ENCODE measurements around the gene GALNT5.
"Not testable (repeated sequence)": the region's sequence is repeated elsewhere in the genome, so short reads cannot be mapped to it uniquely, and the experiment has no call there.

Gene GALNT5, protein sequence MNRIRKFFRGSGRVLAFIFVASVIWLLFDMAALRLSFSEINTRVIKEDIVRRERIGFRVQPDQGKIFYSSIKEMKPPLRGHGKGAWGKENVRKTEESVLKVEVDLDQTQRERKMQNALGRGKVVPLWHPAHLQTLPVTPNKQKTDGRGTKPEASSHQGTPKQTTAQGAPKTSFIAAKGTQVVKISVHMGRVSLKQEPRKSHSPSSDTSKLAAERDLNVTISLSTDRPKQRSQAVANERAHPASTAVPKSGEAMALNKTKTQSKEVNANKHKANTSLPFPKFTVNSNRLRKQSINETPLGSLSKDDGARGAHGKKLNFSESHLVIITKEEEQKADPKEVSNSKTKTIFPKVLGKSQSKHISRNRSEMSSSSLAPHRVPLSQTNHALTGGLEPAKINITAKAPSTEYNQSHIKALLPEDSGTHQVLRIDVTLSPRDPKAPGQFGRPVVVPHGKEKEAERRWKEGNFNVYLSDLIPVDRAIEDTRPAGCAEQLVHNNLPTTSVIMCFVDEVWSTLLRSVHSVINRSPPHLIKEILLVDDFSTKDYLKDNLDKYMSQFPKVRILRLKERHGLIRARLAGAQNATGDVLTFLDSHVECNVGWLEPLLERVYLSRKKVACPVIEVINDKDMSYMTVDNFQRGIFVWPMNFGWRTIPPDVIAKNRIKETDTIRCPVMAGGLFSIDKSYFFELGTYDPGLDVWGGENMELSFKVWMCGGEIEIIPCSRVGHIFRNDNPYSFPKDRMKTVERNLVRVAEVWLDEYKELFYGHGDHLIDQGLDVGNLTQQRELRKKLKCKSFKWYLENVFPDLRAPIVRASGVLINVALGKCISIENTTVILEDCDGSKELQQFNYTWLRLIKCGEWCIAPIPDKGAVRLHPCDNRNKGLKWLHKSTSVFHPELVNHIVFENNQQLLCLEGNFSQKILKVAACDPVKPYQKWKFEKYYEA

DNA sequence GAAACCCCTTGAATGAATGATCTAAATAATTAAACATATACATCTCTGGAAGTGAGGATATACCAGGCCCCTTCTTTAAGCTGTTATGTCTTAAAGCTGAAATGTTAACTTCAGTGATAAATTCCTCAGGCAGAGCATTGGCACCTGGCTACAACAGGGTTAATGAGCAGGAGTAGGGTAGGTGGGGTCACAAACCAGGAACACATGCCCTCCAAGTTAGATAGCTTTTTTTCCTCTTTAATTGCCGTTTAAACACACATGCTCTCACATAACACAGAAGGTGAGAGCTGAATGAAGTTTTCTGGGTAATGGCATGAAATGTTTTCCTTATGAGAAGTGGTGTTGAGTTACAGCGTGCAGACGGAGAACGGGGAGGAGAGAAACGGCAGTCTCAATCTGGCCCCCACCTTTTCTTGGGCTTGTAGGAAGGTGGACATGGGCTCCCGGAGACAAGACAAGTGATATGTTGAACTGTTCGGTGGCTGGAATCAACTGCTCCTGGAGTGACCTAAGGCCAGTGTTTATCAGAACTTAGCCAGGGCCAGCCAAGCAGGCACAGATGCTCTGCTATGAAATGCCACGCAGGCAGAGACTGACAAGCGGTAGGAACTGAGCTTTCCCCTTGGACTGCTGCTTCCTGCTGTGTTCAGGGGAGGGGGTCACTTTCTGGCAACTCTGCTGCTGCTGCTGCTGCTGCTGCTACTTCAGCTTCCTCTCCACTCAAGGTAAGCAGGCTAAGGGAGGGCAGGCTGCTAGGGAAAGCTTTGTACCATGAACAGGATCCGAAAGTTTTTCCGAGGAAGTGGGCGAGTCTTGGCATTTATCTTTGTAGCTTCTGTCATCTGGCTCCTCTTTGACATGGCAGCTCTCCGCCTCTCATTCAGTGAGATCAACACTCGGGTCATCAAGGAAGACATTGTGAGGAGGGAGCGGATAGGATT is at the start of gene GALNT5:
Gene GALNT5 (plus strand): TSS at position 394 of the 941 bp plus-strand sequence. CDS start 378 bp downstream, at position 772.
- H3K36me3 Mint-ChIP-seq (ENCODE audit: low read depth): no peaks in the 10 kb centered on the region
- no peak within 1 kb of the TSS for H3K27ac Mint-ChIP-seq
- DNase-seq (no peak), ATAC-seq (no peak)
- H3K4me3 Mint-ChIP-seq: no peak within 1 kb of the TSS
- peaks cover 16% of the 10 kb centered on the region for H3K27me3 Mint-ChIP-seq
- H3K9me3 Mint-ChIP-seq: no peaks in the 10 kb centered on the region
- H3K4me1 Mint-ChIP-seq: peaks cover 54% of the 10 kb centered on the region

DNA sequence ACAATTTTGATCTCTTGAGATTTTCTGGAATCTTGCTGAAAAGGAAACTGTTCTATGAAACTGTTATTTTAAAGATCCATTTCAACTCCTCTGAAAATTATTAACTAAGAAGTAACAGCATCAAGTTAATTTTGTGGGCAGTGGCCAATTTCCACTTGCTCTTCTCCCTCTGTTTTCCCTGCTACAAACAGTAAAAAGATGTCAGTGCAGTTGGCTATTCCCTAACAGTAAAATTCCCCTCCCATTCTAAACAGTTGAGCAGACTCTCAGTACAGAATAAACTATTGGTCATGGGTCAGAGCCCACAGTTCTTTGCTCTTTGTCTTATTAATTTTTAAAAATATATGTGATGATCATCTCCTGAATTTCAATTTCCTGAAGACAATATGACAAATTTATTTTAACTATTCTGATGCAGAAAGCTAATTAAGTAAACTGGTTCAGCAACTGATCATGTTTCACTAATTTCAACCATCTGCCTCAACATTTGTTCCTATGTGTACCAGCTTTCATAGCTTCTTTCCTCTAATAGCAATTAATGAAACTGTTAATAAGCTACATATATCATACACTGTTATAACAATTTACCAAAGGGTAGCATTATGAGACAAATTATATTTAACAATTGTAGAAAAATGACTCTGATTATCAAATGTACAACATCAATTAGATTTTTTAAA is 41.1 kb upstream of the GALNT5 start:
- Mint-ChIP-seq H3K9me3 (no peaks in the 10 kb centered on the region), H3K36me3 (ENCODE audit: low read depth) (no peaks in the 10 kb centered on the region), H3K27me3 (peaks cover 10% of the 10 kb centered on the region), H3K4me1 (no peaks in the 10 kb centered on the region), H3K27ac (no peak overlapping the region), H3K4me3 (no peak overlapping the region)
- DNase-seq (no peak), ATAC-seq (no peak)

DNA sequence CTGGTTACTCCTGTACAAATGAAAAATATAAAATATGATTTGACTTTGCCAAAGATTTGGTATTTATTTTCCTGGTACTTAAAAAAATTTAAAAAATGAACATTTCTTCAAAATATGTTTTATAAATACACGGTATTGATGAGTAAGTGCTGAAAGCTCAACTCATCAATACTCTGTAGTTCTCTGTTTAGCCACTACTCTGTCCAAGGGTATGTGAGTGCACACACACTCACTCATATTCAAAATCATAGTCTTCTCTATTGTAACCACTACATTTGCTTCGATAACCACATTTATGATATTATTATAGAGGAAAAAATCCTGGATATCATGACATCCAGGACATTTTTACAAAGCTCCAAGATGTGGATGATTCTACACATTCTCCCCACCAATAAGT is 40.1 kb upstream of the GALNT5 start:
- Mint-ChIP-seq H3K9me3 (no peaks in the 10 kb centered on the region), H3K4me1 (no peaks in the 10 kb centered on the region), H3K27ac (no peak overlapping the region), H3K4me3 (no peak overlapping the region), H3K27me3 (peaks cover 8% of the 10 kb centered on the region), H3K36me3 (ENCODE audit: low read depth) (no peaks in the 10 kb centered on the region)
- ATAC-seq (no peak), DNase-seq (no peak)

DNA sequence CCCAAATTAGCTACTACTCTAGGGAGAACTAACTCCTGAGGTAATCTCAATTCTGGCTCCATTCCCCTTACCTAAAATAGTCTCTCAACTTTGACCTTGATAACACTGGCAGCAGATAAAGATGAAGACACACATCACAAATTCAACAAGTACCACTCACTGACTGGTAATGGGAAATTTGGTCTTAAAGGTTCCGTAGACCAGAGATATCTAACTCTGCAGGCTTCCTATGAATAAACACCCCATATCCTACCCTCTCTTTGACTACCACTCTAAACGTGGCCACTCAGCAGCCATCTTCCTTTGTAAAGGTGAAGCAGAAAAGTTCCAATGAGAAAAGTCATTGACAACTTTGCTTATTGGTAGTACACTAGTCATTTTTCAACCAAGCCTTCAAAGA is 38.6 kb upstream of the GALNT5 start:
- ATAC-seq (no peak), DNase-seq (no peak)
- Mint-ChIP-seq H3K27me3 (peaks cover 6% of the 10 kb centered on the region), H3K4me1 (no peaks in the 10 kb centered on the region), H3K27ac (no peak overlapping the region), H3K4me3 (no peak overlapping the region), H3K9me3 (no peaks in the 10 kb centered on the region), H3K36me3 (ENCODE audit: low read depth) (no peaks in the 10 kb centered on the region)

DNA sequence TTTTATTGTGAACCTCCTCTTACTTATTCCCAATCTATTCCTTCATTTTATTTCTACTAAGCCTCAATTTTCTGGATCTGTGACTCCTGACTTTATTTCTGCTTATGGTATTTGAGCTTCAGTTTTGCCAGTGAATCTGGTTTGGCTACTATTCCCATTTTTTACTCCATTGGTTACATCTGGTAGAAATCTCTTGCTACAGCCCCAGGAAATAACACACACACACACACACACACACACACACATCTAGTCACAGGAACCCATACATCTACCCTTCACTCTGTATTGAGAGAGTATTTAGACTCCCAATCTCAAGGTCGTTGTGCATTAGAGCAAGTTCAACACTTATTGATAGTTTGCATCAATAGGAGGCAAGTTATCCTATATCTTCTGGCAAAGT is 37.0 kb upstream of the GALNT5 start:
- ATAC-seq (no peak), DNase-seq (no peak)
- H3K27me3 Mint-ChIP-seq: peaks cover 6% of the 10 kb centered on the region
- no peaks in the 10 kb centered on the region for H3K4me1 Mint-ChIP-seq
- no peak overlapping the region for H3K4me3 Mint-ChIP-seq
- no peak overlapping the region for H3K27ac Mint-ChIP-seq
- H3K36me3 Mint-ChIP-seq (ENCODE audit: low read depth): no peaks in the 10 kb centered on the region
- H3K9me3 Mint-ChIP-seq: no peaks in the 10 kb centered on the region

DNA sequence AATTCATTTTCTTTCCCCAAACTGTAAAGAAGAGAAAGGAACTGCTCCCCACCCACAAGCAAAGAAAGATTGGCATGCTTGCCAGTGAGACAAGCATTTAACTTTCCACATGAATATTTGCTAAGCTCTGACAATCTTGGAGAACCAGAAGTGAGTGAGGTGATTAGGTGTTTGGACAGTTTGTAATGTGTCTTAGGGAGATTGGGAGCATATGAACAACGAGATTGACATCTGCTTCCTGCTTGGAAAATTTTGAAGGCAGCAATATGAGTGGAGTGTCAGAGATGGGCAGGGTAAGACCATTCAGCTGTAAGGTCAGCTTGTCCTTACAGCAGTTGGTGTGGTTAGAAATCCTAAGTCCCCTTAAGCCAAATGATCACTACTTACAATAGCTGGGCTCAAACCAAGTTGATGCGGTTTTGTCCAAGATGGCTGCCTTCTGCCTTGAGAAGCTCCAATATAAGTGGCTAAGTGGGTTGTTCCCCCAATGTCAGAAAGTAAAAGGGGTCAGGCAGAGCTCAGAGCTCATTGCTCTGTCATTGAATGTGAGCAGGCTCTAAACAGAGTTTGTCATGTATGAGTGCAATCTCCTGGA is 36.0 kb upstream of the GALNT5 start:
- ATAC-seq (no peak), DNase-seq (no peak)
- H3K4me3 Mint-ChIP-seq: no peak overlapping the region
- peaks cover 6% of the 10 kb centered on the region for H3K27me3 Mint-ChIP-seq
- H3K36me3 Mint-ChIP-seq (ENCODE audit: low read depth): no peaks in the 10 kb centered on the region
- H3K27ac Mint-ChIP-seq: no peak overlapping the region
- H3K4me1 Mint-ChIP-seq: no peaks in the 10 kb centered on the region
- H3K9me3 Mint-ChIP-seq: no peaks in the 10 kb centered on the region

DNA sequence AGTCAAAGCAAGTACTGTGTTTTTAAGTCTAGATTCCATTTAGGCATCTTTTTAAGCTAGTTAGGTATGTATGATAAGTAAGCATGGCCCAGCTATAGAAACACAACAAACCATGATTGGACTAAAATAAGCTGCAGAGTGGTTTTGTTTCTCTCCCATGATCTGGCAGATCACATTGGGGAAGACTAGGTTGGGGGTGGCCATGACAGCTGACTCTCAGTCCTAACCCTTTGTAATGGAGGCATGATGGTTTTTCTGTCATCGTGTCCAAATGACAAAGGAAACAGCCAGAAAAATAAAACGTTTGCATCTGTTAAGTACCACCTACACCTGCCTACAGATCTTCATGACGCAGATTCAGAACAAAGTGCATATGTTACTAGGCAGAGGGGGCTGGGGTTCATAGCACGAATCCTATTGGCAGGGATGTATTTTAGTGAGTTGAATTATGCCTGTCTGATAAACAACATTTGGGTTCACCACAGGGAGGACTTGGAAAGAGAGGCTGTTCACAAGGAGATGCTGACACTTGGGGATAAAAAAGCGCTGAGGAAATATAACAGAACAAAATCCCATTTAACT is 33.8 kb upstream of the GALNT5 start:
- ATAC-seq (no peak), DNase-seq (no peak)
- Mint-ChIP-seq H3K36me3 (ENCODE audit: low read depth) (no peaks in the 10 kb centered on the region), H3K4me1 (no peaks in the 10 kb centered on the region), H3K4me3 (no peak overlapping the region), H3K27ac (no peak overlapping the region), H3K9me3 (no peaks in the 10 kb centered on the region), H3K27me3 (peaks cover 9% of the 10 kb centered on the region)

DNA sequence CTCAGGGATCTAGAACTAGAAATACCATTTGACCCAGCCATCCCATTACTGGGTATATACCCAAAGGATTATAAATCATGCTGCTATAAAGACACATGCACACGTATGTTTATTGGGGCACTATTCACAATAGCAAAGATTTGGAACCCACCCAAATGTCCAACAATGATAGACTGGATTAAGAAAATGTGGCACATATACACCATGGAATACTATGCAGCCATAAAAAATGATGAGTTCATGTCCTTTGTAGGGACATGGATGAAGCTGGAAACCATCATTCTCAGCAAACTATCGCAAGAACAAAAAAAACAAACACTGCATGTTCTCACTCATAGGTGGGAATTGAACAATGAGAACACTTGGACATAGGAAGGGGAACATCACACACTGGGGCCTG is 33.1 kb upstream of the GALNT5 start:
- DNase-seq; H3K27ac Mint-ChIP-seq; H3K4me1 Mint-ChIP-seq; ATAC-seq; H3K9me3 Mint-ChIP-seq; H3K4me3 Mint-ChIP-seq; H3K36me3 Mint-ChIP-seq (ENCODE audit: low read depth): not testable (repeated sequence)
- H3K27me3 Mint-ChIP-seq: peaks cover 13% of the 10 kb centered on the region

DNA sequence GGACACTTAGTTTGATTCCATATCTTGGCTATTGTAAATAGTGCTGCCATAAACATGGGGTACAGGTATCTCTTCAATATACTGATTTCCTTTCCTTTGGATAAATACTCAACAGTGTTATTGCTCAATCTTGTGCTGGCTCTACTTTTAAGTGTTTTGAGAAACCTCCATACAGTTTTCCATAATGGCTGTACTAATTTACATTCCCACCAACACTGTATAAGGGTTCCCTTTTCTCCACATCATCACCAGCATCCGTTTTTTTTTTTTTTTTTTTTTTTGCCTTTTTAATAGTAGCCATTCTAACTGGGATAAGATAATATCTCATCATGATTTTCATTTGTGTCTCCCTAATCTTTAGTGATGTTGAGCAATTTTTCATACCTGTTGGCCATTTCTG is 29.9 kb upstream of the GALNT5 start:
- Mint-ChIP-seq H3K27me3 (peaks cover 14% of the 10 kb centered on the region), H3K27ac (no peak overlapping the region), H3K9me3 (no peaks in the 10 kb centered on the region), H3K36me3 (ENCODE audit: low read depth) (no peaks in the 10 kb centered on the region), H3K4me1 (no peaks in the 10 kb centered on the region), H3K4me3 (no peak overlapping the region)
- ATAC-seq (no peak), DNase-seq (no peak)

DNA sequence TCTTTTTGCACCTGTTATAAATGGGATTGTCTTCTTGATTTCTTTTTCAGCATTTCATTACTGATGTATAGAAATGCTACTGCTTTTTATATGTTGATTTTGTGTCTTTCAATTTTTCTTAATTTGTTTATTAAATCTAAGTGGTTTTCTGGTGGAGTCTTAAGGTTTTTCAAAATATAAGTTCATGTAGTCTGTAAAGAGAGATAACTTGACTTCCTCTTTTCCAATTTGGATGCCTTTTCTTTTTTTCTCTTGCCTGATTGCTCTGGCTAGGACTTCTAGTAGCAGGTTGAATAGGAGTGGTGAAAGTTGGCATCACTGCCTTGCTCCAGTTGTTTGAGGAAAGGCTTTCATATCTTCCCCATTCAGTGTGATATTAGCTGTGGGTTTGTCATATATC is 28.6 kb upstream of the GALNT5 start:
- no peaks in the 10 kb centered on the region for H3K4me1 Mint-ChIP-seq
- H3K4me3 Mint-ChIP-seq: no peak overlapping the region
- H3K36me3 Mint-ChIP-seq (ENCODE audit: low read depth): no peaks in the 10 kb centered on the region
- peaks cover 14% of the 10 kb centered on the region for H3K27me3 Mint-ChIP-seq
- DNase-seq (no peak), ATAC-seq (no peak)
- H3K27ac Mint-ChIP-seq: no peak overlapping the region
- no peaks in the 10 kb centered on the region for H3K9me3 Mint-ChIP-seq

DNA sequence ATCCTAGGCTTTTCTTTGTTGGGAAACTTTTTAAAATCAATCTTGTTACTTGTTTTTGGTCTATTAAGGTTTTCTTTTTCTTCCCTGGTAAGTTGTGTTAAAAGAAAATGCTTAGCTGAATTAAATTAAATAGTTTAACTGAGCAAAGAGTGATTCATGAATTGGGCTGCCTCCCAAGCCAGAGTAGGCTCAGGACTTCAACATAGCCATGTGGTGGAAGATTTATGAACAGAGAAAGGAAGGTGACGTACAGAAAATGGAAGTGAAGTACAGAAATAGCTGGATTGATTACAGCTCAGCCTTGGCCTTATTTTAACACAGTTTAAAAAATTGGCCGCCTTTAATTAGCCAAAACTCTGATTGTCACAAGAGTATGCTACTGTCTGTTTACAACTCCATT is 27.9 kb upstream of the GALNT5 start:
- no peaks in the 10 kb centered on the region for H3K36me3 Mint-ChIP-seq (ENCODE audit: low read depth)
- no peaks in the 10 kb centered on the region for H3K9me3 Mint-ChIP-seq
- no peaks in the 10 kb centered on the region for H3K4me1 Mint-ChIP-seq
- no peak overlapping the region for H3K4me3 Mint-ChIP-seq
- DNase-seq: no peak
- H3K27ac Mint-ChIP-seq: no peak overlapping the region
- peaks cover 17% of the 10 kb centered on the region for H3K27me3 Mint-ChIP-seq
- no peak for ATAC-seq

DNA sequence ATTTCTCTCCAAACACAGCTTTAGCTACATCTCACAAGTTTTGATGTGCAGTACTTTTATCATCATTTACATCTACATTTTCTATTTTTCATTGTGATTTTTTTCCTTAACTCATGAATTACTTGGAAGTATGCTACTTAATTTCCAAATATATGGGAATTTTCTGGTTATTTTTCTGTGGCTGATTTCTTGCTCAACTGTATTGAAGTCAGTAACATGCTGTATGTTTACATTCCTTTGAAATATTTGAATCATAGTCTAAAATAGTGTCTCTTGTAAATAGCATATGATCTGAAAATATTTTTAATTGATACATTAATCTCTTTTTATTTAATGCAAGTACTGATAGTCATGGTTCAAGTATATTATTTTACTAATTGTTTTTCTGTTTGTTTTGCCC is 26.0 kb upstream of the GALNT5 start:
- Mint-ChIP-seq H3K27me3 (peaks cover 19% of the 10 kb centered on the region), H3K4me1 (no peaks in the 10 kb centered on the region), H3K27ac (no peak overlapping the region), H3K36me3 (ENCODE audit: low read depth) (no peaks in the 10 kb centered on the region), H3K4me3 (no peak overlapping the region), H3K9me3 (no peaks in the 10 kb centered on the region)
- no peak for DNase-seq
- ATAC-seq: no peak

DNA sequence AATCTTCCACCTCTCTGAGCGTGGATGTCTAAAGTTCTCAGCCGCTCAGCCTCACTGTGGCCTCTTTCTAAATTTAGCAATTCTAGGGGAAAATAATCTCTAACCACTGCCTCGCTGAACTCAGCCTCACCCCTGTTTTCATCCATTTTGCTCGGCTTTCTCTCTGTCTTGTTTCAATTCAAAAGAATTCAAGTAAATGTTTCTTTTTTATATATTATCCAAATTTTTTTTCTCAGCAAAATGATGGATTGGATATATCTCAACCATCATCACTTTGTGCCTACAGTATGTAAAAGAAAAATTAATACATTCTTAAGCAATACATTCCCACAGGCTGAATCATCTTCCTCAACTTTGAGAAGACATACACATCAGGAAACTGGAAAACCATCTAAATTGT is 24.0 kb upstream of the GALNT5 start:
- Mint-ChIP-seq H3K9me3 (no peaks in the 10 kb centered on the region), H3K27me3 (peaks cover 18% of the 10 kb centered on the region), H3K4me3 (no peak overlapping the region), H3K36me3 (ENCODE audit: low read depth) (no peaks in the 10 kb centered on the region), H3K27ac (no peak overlapping the region), H3K4me1 (no peaks in the 10 kb centered on the region)
- DNase-seq (no peak), ATAC-seq (no peak)

All from activated naive CD8-positive, alpha-beta T cell treated with anti-CD3 and anti-CD28 coated beads, Interleukin-2, amount 50 U/mL, for 24 hours (primary cell).